TTC549 (cell line): ENCODE results near the gene YARS1.

Experiments used
- FAIRE-seq: peaks from 2 replicates; lab custom pipeline; 2012; peaks lifted over from hg19 to GRCh38; lab: Jason Lieb, UNC

The YARS1 gene

DNA sequence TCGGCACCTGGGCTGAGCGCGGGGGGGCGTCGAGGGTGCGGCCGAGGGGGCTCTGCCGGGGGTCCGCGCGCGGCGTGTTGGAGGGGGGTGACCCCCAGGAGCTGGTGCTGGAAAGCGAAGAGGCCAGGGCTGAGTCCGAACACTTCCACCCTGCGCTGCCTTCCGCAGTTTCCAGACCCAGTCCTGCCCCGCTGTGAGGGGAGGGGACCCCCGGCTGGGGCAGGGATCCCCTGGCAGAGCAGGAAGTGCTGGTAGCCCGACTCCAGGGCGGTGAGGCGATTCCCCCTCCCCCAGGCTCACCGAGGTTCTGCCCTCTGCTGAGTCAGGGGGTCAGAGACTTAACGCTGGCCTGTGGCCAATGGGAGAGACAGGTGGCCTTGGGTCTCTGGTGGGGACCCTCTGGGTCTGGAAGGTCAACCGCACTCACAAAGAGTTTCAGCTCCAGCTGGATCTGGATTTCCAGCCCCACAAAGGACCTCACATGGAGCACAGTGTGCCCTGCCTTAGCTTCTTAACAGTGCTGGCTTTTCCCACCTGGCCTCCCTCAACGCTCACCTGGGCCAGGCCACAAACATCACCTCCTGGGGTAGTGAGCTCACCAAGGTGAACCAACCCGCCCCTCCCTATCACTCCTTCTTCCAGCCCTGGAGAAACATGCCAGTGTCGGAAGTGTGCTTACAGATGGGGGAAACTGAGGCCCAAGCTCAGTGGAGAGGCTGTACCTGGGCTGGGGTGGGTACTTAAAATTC is 74.8 kb downstream of the YARS1 start:
- FAIRE-seq: no peak

DNA sequence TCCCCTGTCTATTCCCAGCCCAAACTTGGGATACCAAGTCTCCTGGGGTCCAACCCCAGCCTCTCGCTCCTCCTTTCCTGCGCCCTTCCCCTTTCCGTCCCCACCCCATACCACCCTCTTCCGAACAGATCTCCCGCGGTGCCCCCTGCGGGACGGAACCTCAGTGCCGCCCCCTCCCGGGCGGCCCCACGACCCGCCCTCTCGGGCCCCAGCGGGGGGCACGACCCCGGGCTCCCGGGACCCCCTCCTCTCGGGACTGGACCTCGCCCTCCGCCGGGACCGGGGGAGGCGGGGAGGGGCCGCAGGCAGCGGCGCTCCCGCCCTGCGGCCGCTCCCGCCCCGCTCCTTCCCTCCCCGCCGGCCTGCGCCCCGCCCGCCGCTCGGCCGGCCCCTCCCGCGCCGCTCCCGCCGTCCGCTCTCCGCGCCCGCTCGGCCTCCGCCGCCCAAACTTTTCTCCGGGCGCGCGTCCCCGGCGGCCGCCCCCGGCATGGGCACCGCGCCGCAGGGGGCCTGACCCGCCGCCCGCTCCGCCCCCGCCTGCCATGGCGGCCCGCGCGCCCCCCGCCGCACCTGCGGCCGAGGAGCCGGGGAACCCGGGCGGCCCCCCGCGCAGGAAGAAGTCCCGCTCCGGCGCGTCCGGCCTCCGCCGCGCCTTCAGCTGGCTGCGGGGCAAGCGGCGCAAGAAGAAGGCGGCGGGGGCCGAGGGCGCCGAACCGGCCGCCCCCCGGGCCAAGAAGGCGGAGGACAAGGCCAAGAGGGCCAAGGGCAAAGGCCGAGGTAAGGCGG is 75.6 kb downstream of the YARS1 start:
- FAIRE-seq: no peak

DNA sequence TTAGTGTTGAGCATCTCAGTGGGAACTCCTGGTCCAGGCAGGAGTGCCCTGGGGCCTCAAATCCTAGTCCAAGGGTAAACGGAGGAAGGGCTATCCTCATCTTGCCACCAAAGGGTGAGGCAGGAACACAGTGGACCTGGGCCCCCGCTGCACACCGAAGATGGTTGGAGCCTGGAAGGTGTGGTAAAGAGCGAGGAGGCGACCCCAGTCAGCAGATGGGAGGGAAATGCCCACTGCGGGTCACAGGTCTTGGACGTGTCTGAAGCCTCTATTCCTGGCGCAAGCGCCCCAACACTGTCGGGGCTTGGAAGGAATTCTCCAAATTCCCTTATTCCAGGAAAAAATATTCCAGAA is 76.1 kb downstream of the YARS1 start:
- FAIRE-seq: no peak

DNA sequence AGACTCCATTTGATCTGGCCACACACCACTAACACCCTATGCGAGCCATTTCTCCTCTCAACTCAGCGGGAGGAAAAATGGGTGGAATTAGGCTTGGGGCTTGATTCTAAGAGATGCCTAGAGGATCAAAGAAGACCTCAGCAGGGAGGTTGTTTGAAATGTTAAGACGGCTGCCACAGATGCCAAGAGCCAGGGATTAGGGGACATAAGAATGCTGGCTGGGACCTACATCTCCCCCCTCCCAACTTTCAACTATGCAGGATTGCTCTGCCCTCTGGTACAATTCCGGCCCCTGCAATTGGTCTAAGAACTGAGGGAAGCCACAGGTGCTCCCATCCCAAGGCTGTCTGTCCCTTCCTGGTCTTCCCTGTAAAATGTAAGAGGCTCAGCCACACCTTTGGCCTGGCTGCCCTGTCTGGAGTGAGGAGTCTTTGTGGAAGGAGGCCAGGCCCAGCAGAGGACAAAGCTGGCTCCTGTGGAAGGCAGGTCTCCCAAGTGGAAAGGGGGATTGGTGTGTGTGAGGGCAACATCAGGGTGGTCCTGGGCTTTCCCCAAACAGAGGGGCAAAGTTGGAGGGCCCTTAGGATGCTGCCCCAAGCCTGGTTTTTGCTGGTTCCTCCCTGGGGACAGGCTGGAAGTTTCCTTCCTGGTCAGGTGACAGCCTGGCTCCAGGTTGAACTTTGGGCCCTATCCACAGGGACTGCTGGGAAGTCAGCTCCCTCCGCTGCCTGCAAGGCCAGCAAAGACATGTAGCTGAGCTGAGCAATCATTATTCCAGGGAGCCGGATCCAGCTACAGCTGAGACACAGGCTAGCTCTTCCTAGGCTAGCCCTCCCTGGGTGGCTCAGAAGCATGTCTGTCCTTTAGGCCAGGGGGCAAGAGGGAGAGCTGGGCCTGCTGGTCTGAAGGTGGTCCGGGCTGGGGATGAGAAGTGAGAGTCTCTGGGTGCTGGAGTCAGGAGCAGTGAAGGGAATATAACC is 80.1 kb downstream of the YARS1 start:
- FAIRE-seq: no peak

DNA sequence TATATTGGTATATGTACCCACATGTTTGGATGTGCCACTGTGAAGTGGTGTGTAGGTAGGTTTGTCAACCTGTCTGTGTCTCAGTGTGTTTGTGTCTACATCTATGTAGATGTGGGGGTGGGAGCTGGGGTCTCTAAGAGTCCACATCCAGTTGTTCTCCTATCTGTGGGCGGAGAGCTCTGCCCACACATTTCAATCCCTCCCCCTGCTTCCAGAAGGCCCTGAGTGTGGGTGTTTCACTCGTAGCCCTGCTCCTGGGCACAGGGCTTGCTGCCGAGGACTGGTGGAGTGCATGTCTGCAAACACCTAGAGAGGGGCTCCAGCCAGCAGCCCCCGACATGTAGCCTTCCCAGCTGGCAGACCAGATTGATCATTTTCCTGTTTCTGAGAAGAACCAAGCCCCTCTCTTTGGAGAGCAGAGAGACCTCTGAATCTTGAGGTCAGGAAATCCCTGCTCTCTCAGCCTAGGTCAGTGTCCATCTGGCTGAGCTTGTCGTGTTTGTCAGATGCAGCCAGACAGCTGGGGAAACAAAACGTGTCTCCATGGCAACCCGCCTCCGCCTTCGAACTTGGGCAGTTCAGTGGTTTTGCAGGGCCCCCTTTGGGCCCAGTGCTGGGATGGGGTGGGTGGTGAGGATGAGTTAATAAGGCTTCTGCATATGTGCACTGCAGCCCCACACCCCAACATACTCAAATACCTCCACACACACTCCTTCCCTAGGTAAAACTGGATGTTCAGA is 83.4 kb downstream of the YARS1 start:
- no peak for FAIRE-seq

DNA sequence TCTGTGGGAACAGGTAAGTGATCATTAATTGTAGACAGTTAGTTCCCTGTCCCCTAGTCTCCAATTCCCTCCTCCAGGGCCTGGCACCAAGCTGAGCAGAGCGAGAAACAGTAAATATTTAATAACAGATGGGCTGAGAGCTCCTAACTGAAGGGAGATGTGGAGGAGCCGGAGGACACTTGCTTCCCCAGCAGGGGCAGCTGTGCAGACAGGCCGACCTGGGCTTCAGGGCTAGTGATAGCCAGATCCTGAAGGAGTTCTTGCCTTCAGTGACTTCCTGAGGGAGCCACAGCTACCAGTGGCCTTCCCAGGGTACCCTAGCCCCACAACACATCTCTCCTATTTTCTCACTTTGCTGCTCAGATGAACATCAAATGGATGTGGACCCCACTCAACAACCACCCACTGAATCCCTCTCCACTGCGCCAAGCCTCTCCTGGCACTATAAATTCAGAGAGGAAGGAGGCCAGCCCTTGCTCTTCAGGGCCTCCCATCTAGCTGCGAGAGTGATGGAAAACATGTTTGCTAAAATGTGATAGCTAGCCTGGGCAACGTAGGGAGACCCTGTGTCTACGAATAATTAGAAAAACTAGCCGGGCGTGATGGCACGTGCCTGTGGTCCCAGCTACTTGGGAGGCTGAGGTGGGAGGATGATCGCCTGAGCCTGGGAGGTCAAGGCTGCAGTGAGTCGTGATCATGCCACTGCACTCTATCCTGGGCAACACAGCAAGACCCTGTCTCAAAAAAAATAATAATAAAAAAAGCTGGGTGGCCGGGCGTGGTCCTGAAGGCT is 87.7 kb downstream of the YARS1 start:
- no peak for FAIRE-seq

DNA sequence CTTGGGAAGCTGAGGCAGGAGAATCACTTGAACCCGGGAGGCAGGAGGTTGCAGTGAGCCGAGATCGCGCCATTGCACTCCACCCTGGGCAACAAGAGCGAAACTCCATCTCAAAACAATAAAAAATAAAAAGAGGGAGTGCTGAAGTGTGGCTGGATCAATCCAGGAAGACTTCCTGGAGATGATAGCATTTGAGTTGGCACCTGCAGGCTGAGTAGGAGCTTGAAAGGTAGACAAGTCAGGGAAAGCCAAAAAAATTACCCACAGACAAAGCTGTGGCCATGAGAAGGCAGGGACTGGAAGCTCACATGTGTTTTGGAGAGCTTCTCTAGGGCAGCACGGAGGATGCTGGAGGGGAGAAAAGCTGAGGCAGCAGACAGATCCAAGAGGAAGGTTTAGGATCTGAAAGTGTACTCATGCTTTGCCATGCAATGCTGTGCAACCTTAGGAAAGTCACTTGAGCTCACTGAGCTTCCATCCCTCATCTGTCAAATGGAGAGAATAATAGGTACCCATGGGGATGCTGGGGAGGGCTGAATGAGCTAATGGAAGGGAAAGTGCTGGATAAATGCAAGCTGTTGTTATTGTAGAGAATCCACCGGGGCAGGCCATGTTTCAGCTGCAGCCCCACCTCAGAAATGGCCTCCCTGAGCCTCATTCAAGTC is 88.6 kb downstream of the YARS1 start:
- no peak for FAIRE-seq

DNA sequence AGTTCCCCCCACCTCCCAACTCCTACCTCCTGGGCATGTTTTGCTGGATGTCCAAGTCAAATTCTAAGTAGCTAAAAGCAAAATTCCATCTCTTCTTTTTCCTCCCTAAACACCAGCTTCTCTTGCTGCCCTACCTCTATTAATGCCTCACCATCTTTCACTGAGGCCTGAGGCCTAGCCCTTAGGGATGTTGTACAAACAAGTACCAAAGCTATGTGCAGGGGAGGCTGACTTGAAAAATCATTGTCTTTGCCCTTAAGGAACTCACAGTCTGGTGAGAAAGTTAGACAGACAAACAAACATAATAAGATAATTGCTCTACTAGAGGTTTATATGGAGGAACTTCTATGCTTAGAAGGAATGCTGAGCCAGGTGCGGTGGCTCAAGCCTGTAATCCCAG is 89.3 kb downstream of the YARS1 start:
- no peak for FAIRE-seq

DNA sequence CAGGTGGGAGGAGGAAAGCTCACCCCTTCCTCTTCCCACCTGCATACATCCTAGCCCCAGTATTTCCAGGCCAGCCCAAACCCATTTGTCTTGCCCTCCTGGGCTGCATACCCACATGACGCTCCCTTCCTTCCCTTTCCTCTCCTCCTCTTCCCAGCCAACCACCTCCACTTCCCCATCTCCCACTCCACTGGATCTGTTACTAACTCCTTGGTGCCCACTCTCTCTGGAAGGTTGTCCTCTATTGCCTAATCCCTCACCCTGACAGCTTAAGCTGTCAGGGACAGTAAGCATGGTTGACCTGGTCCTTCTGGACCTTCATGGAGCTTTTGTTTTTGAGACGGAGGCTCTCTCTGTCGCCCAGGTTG is 91.6 kb downstream of the YARS1 start:
- no peak for FAIRE-seq
